Measurements from ENCODE around the gene CERS4.

The CERS4 gene

DNA sequence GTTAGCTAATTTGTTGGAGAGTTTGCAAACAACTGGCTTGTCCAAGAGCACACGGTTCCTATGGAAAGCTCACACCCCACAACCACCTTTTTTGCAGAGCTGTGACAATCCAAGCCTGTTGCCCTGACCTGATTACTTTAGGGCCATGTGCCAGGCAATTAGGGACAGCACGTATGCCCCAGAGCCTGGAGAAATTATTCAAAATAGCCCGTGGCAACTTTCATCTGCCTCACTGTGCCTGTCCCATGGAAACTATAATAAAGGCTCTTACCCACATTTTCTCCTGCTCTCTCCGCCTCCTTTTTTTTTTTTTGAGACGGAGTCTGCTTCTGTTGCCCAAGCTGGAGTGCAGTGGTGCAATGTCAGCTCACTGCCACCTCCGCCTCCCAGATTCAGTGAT lies 41.2 kb upstream of the CERS4 start:
- Histone ChIP-seq H3K27me3 (ENCODE audit: low read length) (no peaks in the 10 kb centered on the region), H3K79me2 (ENCODE audit: insufficient read depth, low read length) (no peaks in the 10 kb centered on the region), H3F3A (ENCODE audit: insufficient read depth) (no peaks in the 10 kb centered on the region), H3K9ac (ENCODE audit: low read length) (no peak overlapping the region), H3K4me2 (ENCODE audit: low read depth, low read length, poor library complexity, severe bottlenecking) (no peak overlapping the region), H3K36me3 (ENCODE audit: low read length) (no peaks in the 10 kb centered on the region), H2AFZ (ENCODE audit: low read depth, low read length, severe bottlenecking) (no peak overlapping the region), H3K9me2 (replicated peaks; ENCODE audit: insufficient read depth, low read length) (no peaks in the 10 kb centered on the region), H4K20me1 (ENCODE audit: low read depth, low read length) (no peaks in the 10 kb centered on the region), H3K27ac (ENCODE audit: low read depth, low read length) (no peak overlapping the region), H3K4me3 (ENCODE audit: insufficient read depth, low read length, poor library complexity, severe bottlenecking) (no peak overlapping the region), H3K9me3 (ENCODE audit: insufficient read depth, low read length) (no peaks in the 10 kb centered on the region)
- TF ChIP-seq EZH2phosphoT487 (conservative IDR thresholded peaks at IDR 0.05; ENCODE audit: low read length) = no peak
- no peak for TF ChIP-seq CTCF (IDR thresholded peaks at IDR 0.05; ENCODE audit: insufficient read depth, low read length, poor library complexity, severe bottlenecking)

DNA sequence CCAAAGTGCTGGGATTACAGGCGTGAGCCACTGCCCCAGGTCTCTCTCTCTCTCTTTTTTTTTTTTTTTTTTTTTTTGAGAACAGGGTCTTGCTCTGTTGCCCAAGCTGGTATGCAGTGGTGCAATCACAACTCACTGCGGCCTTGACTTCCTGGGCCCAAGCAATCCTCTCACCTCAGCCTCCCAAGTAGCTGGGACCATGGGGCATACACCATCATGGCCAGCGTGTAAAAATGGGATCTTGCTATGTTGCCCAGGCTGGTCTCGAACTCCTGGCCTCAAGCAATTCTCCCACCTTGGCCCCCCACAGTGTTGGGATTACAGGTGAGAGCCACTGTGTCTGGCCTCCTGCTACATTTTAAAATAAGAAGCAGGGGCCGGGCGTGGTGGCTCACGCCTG lies 40.6 kb upstream of the CERS4 start:
- Histone ChIP-seq H3K9ac (ENCODE audit: low read length) (no peak overlapping the region), H3K27ac (ENCODE audit: low read depth, low read length) (no peak overlapping the region), H3K79me2 (ENCODE audit: insufficient read depth, low read length) (no peaks in the 10 kb centered on the region), H3F3A (ENCODE audit: insufficient read depth) (no peaks in the 10 kb centered on the region), H3K4me3 (ENCODE audit: insufficient read depth, low read length, poor library complexity, severe bottlenecking) (no peak overlapping the region), H4K20me1 (ENCODE audit: low read depth, low read length) (no peaks in the 10 kb centered on the region), H2AFZ (ENCODE audit: low read depth, low read length, severe bottlenecking) (no peak overlapping the region), H3K4me2 (ENCODE audit: low read depth, low read length, poor library complexity, severe bottlenecking) (no peak overlapping the region), H3K36me3 (ENCODE audit: low read length) (no peaks in the 10 kb centered on the region), H3K9me3 (ENCODE audit: insufficient read depth, low read length) (no peaks in the 10 kb centered on the region), H3K9me2 (replicated peaks; ENCODE audit: insufficient read depth, low read length) (no peaks in the 10 kb centered on the region), H3K27me3 (ENCODE audit: low read length) (no peaks in the 10 kb centered on the region)
- TF ChIP-seq EZH2phosphoT487 (conservative IDR thresholded peaks at IDR 0.05; ENCODE audit: low read length) (no peak), CTCF (IDR thresholded peaks at IDR 0.05; ENCODE audit: insufficient read depth, low read length, poor library complexity, severe bottlenecking) (no peak)

GRCh38 chr19:8174706-8175105 lies 34.5 kb upstream of the CERS4 start:
- no peaks in the 10 kb centered on the region for H3K9me3 ChIP-seq (ENCODE audit: insufficient read depth, low read length)
- no peaks in the 10 kb centered on the region for H3K79me2 ChIP-seq (ENCODE audit: insufficient read depth, low read length)
- H4K20me1 ChIP-seq (ENCODE audit: low read depth, low read length) = no peaks in the 10 kb centered on the region
- H3K27me3 ChIP-seq (ENCODE audit: low read length) = no peaks in the 10 kb centered on the region
- H3F3A ChIP-seq (ENCODE audit: insufficient read depth) = no peaks in the 10 kb centered on the region
- H3K4me2 ChIP-seq (ENCODE audit: low read depth, low read length, poor library complexity, severe bottlenecking) = no peak overlapping the region
- H2AFZ ChIP-seq (ENCODE audit: low read depth, low read length, severe bottlenecking) = no peak overlapping the region
- H3K36me3 ChIP-seq (ENCODE audit: low read length) = no peaks in the 10 kb centered on the region
- no peak overlapping the region for H3K9ac ChIP-seq (ENCODE audit: low read length)
- H3K4me3 ChIP-seq (ENCODE audit: insufficient read depth, low read length, poor library complexity, severe bottlenecking) = no peak overlapping the region
- no peaks in the 10 kb centered on the region for H3K9me2 ChIP-seq (replicated peaks; ENCODE audit: insufficient read depth, low read length)
- TF ChIP-seq CTCF (IDR thresholded peaks at IDR 0.05; ENCODE audit: insufficient read depth, low read length, poor library complexity, severe bottlenecking) (no peak), EZH2phosphoT487 (conservative IDR thresholded peaks at IDR 0.05; ENCODE audit: low read length) (no peak)
- no peak overlapping the region for H3K27ac ChIP-seq (ENCODE audit: low read depth, low read length)

DNA sequence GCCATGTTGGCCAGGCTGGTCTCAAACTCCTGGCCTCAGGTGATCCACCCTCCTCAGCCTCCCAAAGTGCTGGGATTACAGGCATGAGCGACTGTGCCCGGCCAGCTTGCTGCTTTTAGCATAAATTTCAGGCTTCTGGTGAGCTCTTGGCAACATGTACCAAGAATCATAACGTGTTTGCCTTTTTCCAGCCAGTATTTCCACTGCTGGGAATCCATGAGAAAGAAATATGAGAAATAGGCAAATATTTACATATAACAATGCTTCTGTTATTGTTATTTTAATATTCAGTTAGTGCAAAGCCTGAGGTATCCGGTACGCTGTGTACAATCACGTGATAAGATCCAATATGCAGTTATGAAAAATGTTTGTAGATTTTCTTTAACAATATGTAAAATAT lies 29.2 kb upstream of the CERS4 start:
- Histone ChIP-seq H3F3A (ENCODE audit: insufficient read depth) (no peaks in the 10 kb centered on the region), H3K27ac (ENCODE audit: low read depth, low read length) (no peak overlapping the region), H3K36me3 (ENCODE audit: low read length) (no peaks in the 10 kb centered on the region), H3K27me3 (ENCODE audit: low read length) (no peaks in the 10 kb centered on the region), H3K9ac (ENCODE audit: low read length) (no peak overlapping the region), H3K9me2 (replicated peaks; ENCODE audit: insufficient read depth, low read length) (no peaks in the 10 kb centered on the region), H3K9me3 (ENCODE audit: insufficient read depth, low read length) (no peaks in the 10 kb centered on the region), H3K4me3 (ENCODE audit: insufficient read depth, low read length, poor library complexity, severe bottlenecking) (no peak overlapping the region), H3K79me2 (ENCODE audit: insufficient read depth, low read length) (no peaks in the 10 kb centered on the region), H4K20me1 (ENCODE audit: low read depth, low read length) (no peaks in the 10 kb centered on the region), H2AFZ (ENCODE audit: low read depth, low read length, severe bottlenecking) (no peak overlapping the region), H3K4me2 (ENCODE audit: low read depth, low read length, poor library complexity, severe bottlenecking) (no peak overlapping the region)
- TF ChIP-seq EZH2phosphoT487 (conservative IDR thresholded peaks at IDR 0.05; ENCODE audit: low read length) = no peak
- TF ChIP-seq CTCF (IDR thresholded peaks at IDR 0.05; ENCODE audit: insufficient read depth, low read length, poor library complexity, severe bottlenecking) = no peak

Measured in SU-DHL-6 (cell line).